ENCODE results near the gene LELP1. TPM values are rescaled to one million over a fixed set of nuclear protein-coding genes. Genes with fewer than 3 reads are reported as not detected.
"Not testable (repeated sequence)": the region's sequence is repeated elsewhere in the genome, so short reads cannot be mapped to it uniquely, and the experiment has no call there.

The LELP1 gene
- total and polyA plus RNA-seq, 2 donors from 2014 or later = not detected

DNA sequence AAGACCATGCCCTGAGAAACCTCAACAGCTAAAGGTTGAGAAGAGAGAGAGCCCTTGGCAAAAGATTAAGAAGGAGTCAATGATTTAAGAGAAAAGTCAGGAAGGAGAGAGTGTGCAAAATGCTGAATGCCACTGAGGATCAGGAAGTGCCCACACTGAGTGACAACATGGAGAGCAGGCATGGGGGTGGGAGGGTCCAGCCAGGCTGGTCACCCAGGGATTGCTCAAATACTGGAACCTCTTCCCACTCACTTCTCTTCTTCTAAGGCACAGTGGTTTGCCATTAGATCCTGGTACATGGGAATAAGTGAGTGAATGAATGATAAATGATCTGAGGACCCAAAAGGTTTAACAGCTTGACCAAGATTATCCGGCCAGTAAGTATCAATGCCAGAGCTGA lies 25.3 kb downstream of the LELP1 start:
- Histone ChIP-seq H3K4me3 (ENCODE audit: low read length in 3 of 3) (no peak overlapping the region), H3K9ac (ENCODE audit: low read length in 3 of 3) (no peak overlapping the region), H3K27ac (ENCODE audit: low read depth in 2 of 2, low read length in 2 of 2) (no peak overlapping the region), H3K4me1 (ENCODE audit: control insufficient read depth in 2 of 3, insufficient read depth in 2 of 3, low read depth in 1 of 3, low read length in 3 of 3) (no peaks in the 10 kb centered on the region), H3K36me3 (ENCODE audit: control insufficient read depth in 2 of 3, insufficient read depth in 3 of 3, low read length in 3 of 3) (no peaks in the 10 kb centered on the region), H3K9me3 (ENCODE audit: control insufficient read depth in 2 of 3, insufficient read depth in 1 of 3, low read length in 3 of 3) (no peaks in the 10 kb centered on the region), H3K27me3 (ENCODE audit: control insufficient read depth, insufficient read depth, low read length) (no peaks in the 10 kb centered on the region)
- intact Hi-C loops (cut with DNase I) = no loop called here
- DNase-seq (no peak), FAIRE-seq (no peak)
- TF ChIP-seq, protein P1, sequence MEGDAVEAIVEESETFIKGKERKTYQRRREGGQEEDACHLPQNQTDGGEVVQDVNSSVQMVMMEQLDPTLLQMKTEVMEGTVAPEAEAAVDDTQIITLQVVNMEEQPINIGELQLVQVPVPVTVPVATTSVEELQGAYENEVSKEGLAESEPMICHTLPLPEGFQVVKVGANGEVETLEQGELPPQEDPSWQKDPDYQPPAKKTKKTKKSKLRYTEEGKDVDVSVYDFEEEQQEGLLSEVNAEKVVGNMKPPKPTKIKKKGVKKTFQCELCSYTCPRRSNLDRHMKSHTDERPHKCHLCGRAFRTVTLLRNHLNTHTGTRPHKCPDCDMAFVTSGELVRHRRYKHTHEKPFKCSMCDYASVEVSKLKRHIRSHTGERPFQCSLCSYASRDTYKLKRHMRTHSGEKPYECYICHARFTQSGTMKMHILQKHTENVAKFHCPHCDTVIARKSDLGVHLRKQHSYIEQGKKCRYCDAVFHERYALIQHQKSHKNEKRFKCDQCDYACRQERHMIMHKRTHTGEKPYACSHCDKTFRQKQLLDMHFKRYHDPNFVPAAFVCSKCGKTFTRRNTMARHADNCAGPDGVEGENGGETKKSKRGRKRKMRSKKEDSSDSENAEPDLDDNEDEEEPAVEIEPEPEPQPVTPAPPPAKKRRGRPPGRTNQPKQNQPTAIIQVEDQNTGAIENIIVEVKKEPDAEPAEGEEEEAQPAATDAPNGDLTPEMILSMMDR (IDR thresholded peaks at IDR 0.05; ENCODE audit: borderline replicate concordance, extremely low read depth, insufficient read depth) = no peak

DNA sequence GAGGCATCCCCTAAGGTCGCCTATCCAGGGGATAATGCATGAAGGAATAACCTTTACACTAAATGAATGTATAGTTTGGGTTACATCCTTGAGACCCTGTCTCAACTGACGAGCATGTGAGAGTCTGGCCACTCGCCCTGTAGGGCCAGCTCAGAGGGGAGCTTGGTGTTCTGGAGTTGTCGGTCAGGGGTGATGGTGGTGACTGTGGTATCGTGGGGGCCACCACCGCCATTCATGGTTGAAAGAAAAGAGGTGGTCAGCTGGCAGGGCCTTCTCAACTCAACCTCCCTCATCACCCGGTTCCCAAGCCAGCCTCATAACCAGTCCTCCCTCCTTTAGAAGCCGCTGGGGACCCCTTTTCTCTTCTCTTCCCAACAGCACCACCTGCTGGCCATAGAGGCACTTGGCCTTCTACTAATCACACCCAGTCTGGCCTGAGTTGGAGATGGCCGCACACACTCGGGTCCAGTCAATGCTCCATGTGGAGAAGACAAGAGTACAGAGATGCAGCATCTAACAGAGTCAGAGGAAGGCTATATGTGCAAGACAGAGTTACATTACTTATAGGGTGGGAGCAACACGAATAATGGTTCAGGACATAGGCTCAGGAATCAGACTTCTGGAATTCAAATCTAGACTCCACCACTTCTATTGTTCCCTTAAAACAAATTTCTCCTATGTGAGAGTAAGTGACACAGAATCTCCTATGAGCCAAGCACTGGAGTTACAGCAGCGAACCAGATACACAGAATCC lies 26.0 kb downstream of the LELP1 start:
- H3K27me3 ChIP-seq (ENCODE audit: control insufficient read depth, insufficient read depth, low read length); H3K4me3 ChIP-seq (ENCODE audit: low read length in 3 of 3); H3K9ac ChIP-seq (ENCODE audit: low read length in 3 of 3); H3K36me3 ChIP-seq (ENCODE audit: control insufficient read depth in 2 of 3, insufficient read depth in 3 of 3, low read length in 3 of 3); FAIRE-seq; intact Hi-C loops (cut with DNase I); H3K27ac ChIP-seq (ENCODE audit: low read depth in 2 of 2, low read length in 2 of 2); H3K9me3 ChIP-seq (ENCODE audit: control insufficient read depth in 2 of 3, insufficient read depth in 1 of 3, low read length in 3 of 3); H3K4me1 ChIP-seq (ENCODE audit: control insufficient read depth in 2 of 3, insufficient read depth in 2 of 3, low read depth in 1 of 3, low read length in 3 of 3): not testable (repeated sequence)
- DNase-seq = peak in 2 of 5 donors; percentile 28 to 51

DNA sequence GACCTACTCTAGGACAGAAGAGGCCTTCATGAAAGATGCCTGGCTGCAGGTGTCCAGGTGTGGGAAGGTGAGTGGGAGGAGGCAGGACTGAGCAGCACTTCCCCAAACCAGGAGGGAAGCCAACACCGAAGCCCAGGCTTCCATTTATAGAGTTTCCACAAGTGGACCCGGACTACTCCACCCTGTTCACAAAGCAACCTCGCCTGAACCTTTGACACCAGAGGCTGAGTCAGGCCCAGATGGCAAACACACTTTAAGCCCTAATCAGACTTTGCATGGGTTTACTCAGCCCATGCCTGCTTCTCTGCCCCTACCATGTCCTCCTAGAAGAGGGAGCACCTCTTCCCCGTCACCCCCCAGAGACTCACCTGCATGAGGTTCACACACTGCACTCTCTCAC lies 28.1 kb downstream of the LELP1 start:
- Histone ChIP-seq H3K9ac (ENCODE audit: low read length in 3 of 3) (no peak overlapping the region), H3K9me3 (ENCODE audit: control insufficient read depth in 2 of 3, insufficient read depth in 1 of 3, low read length in 3 of 3) (no peaks in the 10 kb centered on the region), H3K4me3 (ENCODE audit: low read length in 3 of 3) (no peak overlapping the region), H3K36me3 (ENCODE audit: control insufficient read depth in 2 of 3, insufficient read depth in 3 of 3, low read length in 3 of 3) (no peaks in the 10 kb centered on the region), H3K4me1 (ENCODE audit: control insufficient read depth in 2 of 3, insufficient read depth in 2 of 3, low read depth in 1 of 3, low read length in 3 of 3) (no peaks in the 10 kb centered on the region), H3K27me3 (ENCODE audit: control insufficient read depth, insufficient read depth, low read length) (no peaks in the 10 kb centered on the region), H3K27ac (ENCODE audit: low read depth in 2 of 2, low read length in 2 of 2) (no peak overlapping the region)
- TF ChIP-seq, protein P1 (IDR thresholded peaks at IDR 0.05; ENCODE audit: borderline replicate concordance, extremely low read depth, insufficient read depth) = no peak
- FAIRE-seq (no peak), DNase-seq (no peak)
- intact Hi-C loops (cut with DNase I) = no loop called here

DNA sequence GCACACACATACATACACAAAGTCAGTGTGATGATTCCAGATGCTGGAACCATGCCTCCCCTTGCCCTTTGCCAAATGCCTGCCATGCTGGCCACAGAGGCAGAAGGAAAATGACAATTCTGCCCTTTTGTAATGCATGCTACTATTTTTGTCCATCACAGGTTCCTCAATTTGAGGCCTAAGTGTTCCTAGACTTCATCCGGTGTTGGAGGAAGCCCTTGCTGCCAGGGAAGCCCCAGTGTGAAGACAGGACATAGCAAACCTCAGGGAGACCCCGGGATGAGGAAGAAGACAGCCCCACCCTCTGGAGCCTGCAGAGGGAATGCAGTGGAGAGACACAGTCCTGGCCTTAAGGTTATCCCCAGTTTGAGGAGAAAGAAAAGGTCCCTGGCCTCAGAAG lies 28.6 kb downstream of the LELP1 start:
- Histone ChIP-seq H3K27me3 (ENCODE audit: control insufficient read depth, insufficient read depth, low read length) (no peaks in the 10 kb centered on the region), H3K27ac (ENCODE audit: low read depth in 2 of 2, low read length in 2 of 2) (no peak overlapping the region), H3K4me1 (ENCODE audit: control insufficient read depth in 2 of 3, insufficient read depth in 2 of 3, low read depth in 1 of 3, low read length in 3 of 3) (no peaks in the 10 kb centered on the region), H3K9ac (ENCODE audit: low read length in 3 of 3) (no peak overlapping the region), H3K9me3 (ENCODE audit: control insufficient read depth in 2 of 3, insufficient read depth in 1 of 3, low read length in 3 of 3) (no peaks in the 10 kb centered on the region), H3K4me3 (ENCODE audit: low read length in 3 of 3) (no peak overlapping the region), H3K36me3 (ENCODE audit: control insufficient read depth in 2 of 3, insufficient read depth in 3 of 3, low read length in 3 of 3) (no peaks in the 10 kb centered on the region)
- DNase-seq (no peak), FAIRE-seq (no peak)
- TF ChIP-seq, protein P1 (IDR thresholded peaks at IDR 0.05; ENCODE audit: borderline replicate concordance, extremely low read depth, insufficient read depth) = no peak
- intact Hi-C loops (cut with DNase I) = no loop called here
